Stomach smooth muscle (tissue), 2 donors: ENCODE data around the gene CACNA1S.

Experiments used
- H3K27ac ChIP-seq: one replicate; pipeline ENCODE4 v1.7.0; 2013; ENCODE audit warnings: mild to moderate bottlenecking, low read length, inconsistent platforms
- H3K27me3 ChIP-seq, 2 donors: one replicate each; pipeline ENCODE4 v1.7.0; 2013; ENCODE audit warnings: low read length in 2 of 2; ENCODE audit not compliant: insufficient read depth in 2 of 2, control insufficient read depth in 1 of 2
- H3K36me3 ChIP-seq, 2 donors: one replicate each; pipeline ENCODE4 v1.7.0; 2013; ENCODE audit warnings: low read length in 2 of 2; ENCODE audit not compliant: control insufficient read depth in 2 of 2, insufficient read depth in 2 of 2
- H3K4me1 ChIP-seq: one replicate; pipeline ENCODE4 v1.7.0; 2013; ENCODE audit warnings: low read length; ENCODE audit not compliant: control insufficient read depth, insufficient read depth
- H3K4me3 ChIP-seq, 2 donors: one replicate each; pipeline ENCODE4 v1.7.0; 2013; ENCODE audit warnings: low read length in 2 of 2
- H3K9ac ChIP-seq, 2 donors: one replicate each; pipeline ENCODE4 v1.7.0; 2013; ENCODE audit warnings: low read length in 2 of 2, mild to moderate bottlenecking in 1 of 2
- H3K9me3 ChIP-seq, 2 donors: one replicate each; pipeline ENCODE4 v1.7.0; 2013; ENCODE audit warnings: low read length in 2 of 2; ENCODE audit not compliant: control insufficient read depth in 2 of 2
- donor health status: healthy.
- donor health status: Pancreatic carcinoma.

Gene CACNA1S

GRCh38 chr1:201021630-201022492 is 90.4 kb downstream of the CACNA1S start:
- peak overlapping the region in 1 of 2 donors; percentile 68 for H3K4me3 ChIP-seq
- H3K36me3 ChIP-seq: no peaks in the 10 kb centered on the region
- no peak overlapping the region for H3K27ac ChIP-seq
- peaks cover 30% of the 10 kb centered on the region for H3K4me1 ChIP-seq
- H3K9ac ChIP-seq: no peak overlapping the region
- no peaks in the 10 kb centered on the region for H3K9me3 ChIP-seq
- H3K27me3 ChIP-seq: peaks cover 1 to 3% of the 10 kb centered on the region in 2 donors

GRCh38 chr1:201020721-201021629 is 91.3 kb downstream of the CACNA1S start:
- H3K36me3 ChIP-seq: no peaks in the 10 kb centered on the region
- H3K27me3 ChIP-seq: peaks cover 4 to 7% of the 10 kb centered on the region in 2 donors
- H3K27ac ChIP-seq: no peak overlapping the region
- no peak overlapping the region for H3K4me3 ChIP-seq
- no peak overlapping the region for H3K9ac ChIP-seq
- H3K9me3 ChIP-seq: no peaks in the 10 kb centered on the region
- peaks cover 30% of the 10 kb centered on the region for H3K4me1 ChIP-seq

- peaks cover 31% of the 10 kb centered on the region for H3K4me1 ChIP-seq
- peaks cover 4 to 7% of the 10 kb centered on the region in 2 donors for H3K27me3 ChIP-seq
- no peak overlapping the region for H3K27ac ChIP-seq
- H3K9ac ChIP-seq: no peak overlapping the region
- no peaks in the 10 kb centered on the region for H3K9me3 ChIP-seq
- H3K36me3 ChIP-seq: no peaks in the 10 kb centered on the region
- H3K4me3 ChIP-seq: no peak overlapping the region
Measured at GRCh38 chr1:201020040-201020591, 92.1 kb downstream of the CACNA1S start.

- no peak overlapping the region for H3K9ac ChIP-seq
- peaks cover 4 to 7% of the 10 kb centered on the region in 2 donors for H3K27me3 ChIP-seq
- no peaks in the 10 kb centered on the region for H3K9me3 ChIP-seq
- no peak overlapping the region for H3K27ac ChIP-seq
- no peak overlapping the region for H3K4me3 ChIP-seq
- peaks cover 31% of the 10 kb centered on the region for H3K4me1 ChIP-seq
- H3K36me3 ChIP-seq: no peaks in the 10 kb centered on the region
Measured at GRCh38 chr1:201019321-201019977, 92.8 kb downstream of the CACNA1S start.

- no peak overlapping the region for H3K9ac ChIP-seq
- no peak overlapping the region for H3K27ac ChIP-seq
- H3K4me1 ChIP-seq: peaks cover 29% of the 10 kb centered on the region
Measured at GRCh38 chr1:201017828-201018163, 94.4 kb downstream of the CACNA1S start.

GRCh38 chr1:201016943-201017827 is 95.0 kb downstream of the CACNA1S start:
- Histone ChIP-seq H3K4me3 (no peak overlapping the region), H3K9me3 (no peaks in the 10 kb centered on the region), H3K27ac (no peak overlapping the region), H3K4me1 (peaks cover 23% of the 10 kb centered on the region), H3K36me3 (no peaks in the 10 kb centered on the region), H3K9ac (no peak overlapping the region), H3K27me3 (peaks cover 4 to 7% of the 10 kb centered on the region in 2 donors)

More at GRCh38 chr1:201017828-201018163, 94.4 kb downstream of the CACNA1S start:
- Histone ChIP-seq H3K9me3 (no peaks in the 10 kb centered on the region), H3K36me3 (no peaks in the 10 kb centered on the region), H3K27me3 (peaks cover 4 to 7% of the 10 kb centered on the region in 2 donors), H3K4me3 (no peak overlapping the region)

GRCh38 chr1:201016211-201016651 is 96.0 kb downstream of the CACNA1S start:
- Histone ChIP-seq H3K27ac (no peak overlapping the region), H3K9ac (peak overlapping the region in 1 of 2 donors; percentile 5), H3K27me3 (peaks cover 4 to 13% of the 10 kb centered on the region in 2 donors), H3K36me3 (no peaks in the 10 kb centered on the region), H3K4me3 (peak overlapping the region in 1 of 2 donors; percentile 29), H3K4me1 (peaks cover 22% of the 10 kb centered on the region), H3K9me3 (no peaks in the 10 kb centered on the region)

- no peaks in the 10 kb centered on the region for H3K36me3 ChIP-seq
- H3K4me1 ChIP-seq: peaks cover 22% of the 10 kb centered on the region
- H3K27ac ChIP-seq: no peak overlapping the region
- no peak overlapping the region for H3K9ac ChIP-seq
- H3K27me3 ChIP-seq: peaks cover 6 to 14% of the 10 kb centered on the region in 2 donors
- H3K4me3 ChIP-seq: no peak overlapping the region
- H3K9me3 ChIP-seq: no peaks in the 10 kb centered on the region
Measured at GRCh38 chr1:201015551-201016091, 96.6 kb downstream of the CACNA1S start.

GRCh38 chr1:201014816-201015200 is 97.4 kb downstream of the CACNA1S start:
- no peaks in the 10 kb centered on the region for H3K36me3 ChIP-seq
- no peak overlapping the region for H3K27ac ChIP-seq
- no peaks in the 10 kb centered on the region for H3K9me3 ChIP-seq
- peaks cover 6 to 14% of the 10 kb centered on the region in 2 donors for H3K27me3 ChIP-seq
- no peak overlapping the region for H3K4me3 ChIP-seq
- H3K9ac ChIP-seq: no peak overlapping the region
- peaks cover 19% of the 10 kb centered on the region for H3K4me1 ChIP-seq
